ENCODE measurements around the gene AIG1. TPM values are rescaled to one million over a fixed set of nuclear protein-coding genes. Genes with fewer than 3 reads are reported as not detected.

Gene AIG1
- polyA plus RNA-seq, 1 donor: 34.2 TPM

- no peak for DNase-seq (ENCODE audit: low read depth)
These were observed 301.5 kb downstream of the AIG1 start for GRCh38 chr6:143362192-143362558.

DNA sequence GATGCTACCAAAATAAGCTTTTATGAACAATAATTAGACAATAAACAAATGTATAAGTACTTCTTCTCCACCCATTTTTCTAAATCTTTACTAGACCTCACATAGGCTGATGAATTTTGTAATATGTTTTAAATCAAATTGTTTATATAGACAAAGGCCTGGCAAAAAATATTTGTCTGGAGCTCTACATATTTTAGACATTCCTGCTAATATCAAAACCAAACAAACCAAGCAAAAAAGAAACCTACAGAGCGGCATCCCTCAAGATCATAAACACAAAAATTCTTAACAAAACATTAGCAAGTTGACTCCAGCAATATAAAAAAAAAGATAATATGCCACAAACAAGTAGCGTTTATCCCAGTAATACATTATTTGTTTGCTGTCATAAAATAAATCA lies 302.6 kb downstream of the AIG1 start:
- DNase-seq (ENCODE audit: low read depth): no peak

GRCh38 chr6:143368426-143368825 lies 307.7 kb downstream of the AIG1 start:
- no peak for DNase-seq (ENCODE audit: low read depth)

DNA sequence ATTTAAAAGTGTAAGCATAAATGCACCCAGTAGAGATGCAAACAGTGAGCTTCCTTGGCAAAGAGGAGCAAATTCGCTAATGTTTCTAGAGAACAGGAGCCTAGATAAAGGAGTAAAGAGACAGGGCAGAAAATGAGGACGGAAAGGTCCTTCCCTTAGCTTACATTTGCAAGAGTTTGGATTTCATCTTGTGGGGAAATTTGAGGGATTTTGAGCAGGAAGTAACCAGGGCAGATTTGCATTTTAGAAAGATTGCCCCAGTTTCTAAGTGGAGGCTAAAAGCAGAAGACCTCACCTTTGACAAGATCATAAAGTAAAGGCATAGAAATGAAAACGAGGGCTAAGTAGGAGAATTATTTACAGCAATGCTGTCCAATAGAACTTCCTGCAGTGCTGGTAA lies 309.3 kb downstream of the AIG1 start:
- no peak for DNase-seq (ENCODE audit: low read depth)

DNA sequence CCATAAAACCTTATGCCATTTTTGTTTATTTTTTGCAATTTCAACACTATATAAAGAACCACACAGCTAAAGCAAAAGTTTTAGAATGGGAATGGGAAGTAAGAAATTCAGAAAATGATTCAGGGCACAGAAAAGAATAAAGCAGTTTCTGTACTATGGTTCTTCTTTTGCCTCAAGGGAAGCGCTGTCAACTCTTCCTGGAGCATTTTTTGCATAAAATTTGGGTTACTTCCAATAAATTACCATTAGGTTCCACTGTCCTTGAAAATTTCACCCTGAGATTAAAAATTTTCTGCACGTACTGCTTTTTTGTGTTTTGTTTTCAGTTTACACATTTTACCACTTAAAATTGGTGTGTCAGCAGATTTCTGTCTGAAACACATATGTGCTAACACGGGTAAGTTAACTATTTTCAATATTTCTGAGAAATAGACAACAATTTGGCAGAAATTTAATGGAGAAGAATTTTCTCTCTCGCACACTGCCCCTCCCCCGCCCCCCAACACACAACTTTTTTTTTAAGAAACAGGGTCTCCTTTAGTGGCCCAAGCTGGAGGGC lies 310.2 kb downstream of the AIG1 start:
- no peak for DNase-seq (ENCODE audit: low read depth)

DNA sequence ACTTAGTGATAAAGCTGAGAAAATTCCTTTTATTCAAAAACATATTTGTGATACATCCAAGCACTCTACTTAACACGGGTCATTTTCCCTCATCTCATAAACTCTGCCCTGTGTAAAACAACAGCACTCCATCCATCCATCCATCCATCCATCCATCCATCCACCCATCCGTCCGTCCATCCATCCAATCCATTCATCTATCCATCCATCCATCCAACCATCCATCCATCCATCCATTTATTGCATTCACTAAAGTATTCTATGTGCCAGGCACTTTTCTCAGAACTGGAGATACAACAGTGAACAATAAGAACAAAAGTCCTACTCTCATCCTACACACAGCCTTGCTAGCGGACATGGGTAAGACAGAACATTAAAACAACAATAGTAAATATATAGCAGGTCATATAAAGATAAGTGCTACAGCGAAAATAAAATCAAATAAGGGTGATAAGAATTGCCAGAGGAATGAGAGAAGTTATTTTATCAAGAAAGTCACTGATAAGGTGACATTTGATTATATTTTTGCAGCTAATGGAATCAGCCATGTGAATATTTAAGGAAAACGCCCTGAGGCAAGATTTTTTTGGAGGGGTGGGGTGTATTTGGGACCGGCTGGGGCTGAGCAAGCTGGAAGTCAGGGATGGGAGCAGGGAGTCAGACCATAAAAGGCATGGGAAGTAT lies 311.7 kb downstream of the AIG1 start:
- DNase-seq (ENCODE audit: low read depth): no peak

- DNase-seq (ENCODE audit: low read depth): no peak
These were observed 313.3 kb downstream of the AIG1 start for GRCh38 chr6:143374014-143374413.

DNA sequence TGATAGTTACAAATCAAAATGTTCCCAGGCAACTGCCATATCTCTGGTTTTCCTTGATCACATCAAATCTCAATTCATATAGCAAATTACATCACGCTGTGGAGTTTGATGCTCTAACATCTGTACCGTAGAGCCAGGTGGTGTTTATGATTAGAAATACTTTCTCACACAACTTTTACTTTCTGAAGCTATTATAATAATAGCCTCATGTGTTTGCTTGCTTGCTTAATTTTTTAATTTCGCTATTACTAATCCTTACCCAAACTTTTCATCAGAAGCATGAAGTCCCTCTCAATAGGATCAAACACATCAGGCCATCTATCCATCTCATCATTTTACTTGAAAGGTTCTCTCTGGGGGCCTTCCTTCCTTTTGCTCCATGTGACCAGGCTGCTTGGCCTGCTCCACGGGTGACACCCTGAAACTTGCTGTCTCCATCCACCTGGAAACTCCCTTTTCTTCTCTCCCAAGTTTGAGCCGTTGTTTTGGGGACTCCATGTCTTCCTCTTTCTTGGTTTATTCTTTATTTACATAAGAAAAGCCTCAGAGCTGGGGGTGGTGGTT lies 314.4 kb downstream of the AIG1 start:
- DNase-seq (ENCODE audit: low read depth): no peak

DNA sequence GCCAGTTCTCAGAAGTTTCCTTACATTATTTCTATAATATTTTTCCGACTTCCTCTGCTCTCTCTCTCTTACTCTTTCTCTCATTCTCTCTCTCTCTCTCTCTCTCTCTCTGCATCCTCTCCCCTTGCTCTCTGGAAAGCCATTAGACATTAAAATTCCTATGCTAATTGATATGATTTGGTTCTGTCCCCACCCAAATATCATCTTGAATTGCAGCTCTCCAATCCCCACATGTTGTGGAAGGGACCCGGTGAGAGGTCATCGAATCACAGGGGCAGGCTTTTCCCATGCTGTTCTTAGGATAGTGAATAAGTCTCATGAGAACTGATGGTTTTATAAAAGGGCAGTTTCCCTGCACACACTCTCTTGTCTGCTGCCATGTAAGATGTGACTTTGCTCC lies 315.7 kb downstream of the AIG1 start:
- no peak for DNase-seq (ENCODE audit: low read depth)

GRCh38 chr6:143376861-143377260 lies 316.2 kb downstream of the AIG1 start:
- no peak for DNase-seq (ENCODE audit: low read depth)

DNA sequence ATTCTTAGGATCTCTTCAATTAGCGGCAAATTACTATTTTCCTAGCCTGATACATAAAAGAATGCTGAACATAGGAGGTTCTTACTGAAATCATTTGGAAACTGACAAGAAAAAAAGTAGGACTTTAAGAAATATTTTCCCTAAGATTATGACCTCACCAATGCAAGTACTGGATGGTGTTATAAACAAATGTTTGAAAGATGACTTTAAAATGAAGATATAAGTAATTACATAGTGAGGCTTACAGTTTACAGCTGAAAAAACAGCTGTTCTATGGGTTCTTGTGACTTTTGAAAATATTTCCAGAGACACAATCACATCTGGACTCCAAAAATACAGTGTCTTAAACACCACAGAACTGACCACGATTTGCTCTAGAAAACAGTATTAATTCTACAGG lies 324.9 kb downstream of the AIG1 start:
- DNase-seq (ENCODE audit: low read depth): no peak

GRCh38 chr6:143390278-143390677 lies 329.6 kb downstream of the AIG1 start:
- DNase-seq (ENCODE audit: low read depth): no peak

Other genes starting within 250 kb of the AIG1 start
- 15.6 TPM for gene HIVEP2, start 115.7 kb upstream of the AIG1 start, polyA plus RNA-seq (ENCODE audit: insufficient read length)